Liver (tissue), 9 donors: Measurements from ENCODE around the gene QKI. TPM values are rescaled to one million over a fixed set of nuclear protein-coding genes. Genes with fewer than 3 reads are reported as not detected.

Experiments used
- DNase-seq: peaks from one replicate; pipeline ENCODE4 v3.0.0-alpha.2; 2017; ENCODE audit warnings: low spot score
- H3K27ac ChIP-seq, 2 donors: one replicate each; pipeline ENCODE4 v1.7.0; 2013; ENCODE audit warnings: inconsistent platforms in 2 of 2, low read length in 2 of 2, control low read depth in 1 of 2, low read depth in 1 of 2, mild to moderate bottlenecking in 1 of 2
- H3K27me3 ChIP-seq, 4 donors: one replicate each; pipeline versions ENCODE4 v1.6.1 to v1.7.0; 2013; ENCODE audit warnings: low read length in 3 of 4, inconsistent platforms in 1 of 4, mild to moderate bottlenecking in 1 of 4, moderate library complexity in 1 of 4; ENCODE audit not compliant: control insufficient read depth in 4 of 4, insufficient read depth in 4 of 4
- H3K36me3 ChIP-seq, 4 donors: one replicate each; pipeline versions ENCODE4 v1.6.1 to v1.7.0; 2013; ENCODE audit warnings: low read length in 3 of 4, mild to moderate bottlenecking in 3 of 4, low read depth in 1 of 4, moderate library complexity in 1 of 4; ENCODE audit not compliant: control insufficient read depth in 4 of 4, insufficient read depth in 3 of 4
- H3K4me1 ChIP-seq, 4 donors: one replicate each; pipeline versions ENCODE4 v1.6.1 to v1.7.0; 2013; ENCODE audit warnings: low read length in 3 of 4, mild to moderate bottlenecking in 3 of 4, moderate library complexity in 1 of 4; ENCODE audit not compliant: control insufficient read depth in 4 of 4, insufficient read depth in 4 of 4
- H3K4me3 ChIP-seq, 3 donors: one replicate each; pipeline versions ENCODE4 v1.6.1 to v1.7.0; 2013; ENCODE audit warnings: low read length in 3 of 3, control low read depth in 1 of 3, low read depth in 1 of 3, mild to moderate bottlenecking in 1 of 3
- H3K9ac ChIP-seq, 2 donors: one replicate each; pipeline ENCODE4 v1.7.0; 2013; ENCODE audit warnings: low read length in 2 of 2, mild to moderate bottlenecking in 2 of 2, moderate library complexity in 2 of 2, control low read depth in 1 of 2, low read depth in 1 of 2
- H3K9me3 ChIP-seq, 4 donors: one replicate each; pipeline versions ENCODE4 v1.6.1 to v1.7.0; 2013; ENCODE audit warnings: low read length in 3 of 4; ENCODE audit not compliant: control insufficient read depth in 4 of 4
- ATF3 ChIP-seq: IDR thresholded peaks from 2 replicates; pipeline ENCODE4 v1.6.1; 2016; ENCODE audit warnings: antibody characterized with exemption
- CTCF ChIP-seq: fragments of 150-350 bp; IDR thresholded peaks from 2 replicates; pipeline ENCODE4 v1.5.1; 2017; ENCODE audit warnings: improper control_type of control experiment, low read depth, low read length; ENCODE audit not compliant: missing input control
- EGR1 ChIP-seq, 2 donors: IDR thresholded peaks; 2 replicates each; pipeline ENCODE4 v1.6.1; 2016 to 2018; ENCODE audit warnings: antibody characterized with exemption in 2 of 2, low read depth in 2 of 2
- FOXA2 ChIP-seq: IDR thresholded peaks from 2 replicates; pipeline ENCODE4 v1.6.1; 2016; ENCODE audit warnings: antibody characterized with exemption
- HNF4A ChIP-seq, 2 donors: conservative IDR thresholded peaks; 2 replicates each; pipeline ENCODE4 v1.6.1; 2016; ENCODE audit warnings: antibody characterized with exemption in 2 of 2, mild to moderate bottlenecking in 2 of 2
- HNF4G ChIP-seq: IDR thresholded peaks from 2 replicates; pipeline ENCODE4 v1.6.1; 2016; ENCODE audit warnings: antibody characterized with exemption
- MAX ChIP-seq: IDR thresholded peaks from 2 replicates; pipeline ENCODE4 v1.6.1; 2016; ENCODE audit warnings: antibody characterized with exemption
- NR2F2 ChIP-seq: IDR thresholded peaks from 2 replicates; pipeline ENCODE4 v1.6.1; 2016; ENCODE audit warnings: antibody characterized with exemption
- RAD21 ChIP-seq, 2 donors: IDR thresholded peaks; 2 replicates each; pipeline ENCODE4 v1.6.1; 2016; ENCODE audit warnings: antibody characterized with exemption in 2 of 2, mild to moderate bottlenecking in 2 of 2
- REST ChIP-seq: IDR thresholded peaks from 2 replicates; pipeline ENCODE4 v1.6.1; 2016; ENCODE audit warnings: antibody characterized with exemption, mild to moderate bottlenecking
- RXRA ChIP-seq, 2 donors: IDR thresholded peaks; 2 replicates each; pipeline ENCODE4 v1.6.1; 2017 to 2018; ENCODE audit warnings: antibody characterized with exemption in 2 of 2, mild to moderate bottlenecking in 1 of 2
- SP1 ChIP-seq: IDR thresholded peaks from 2 replicates; pipeline ENCODE4 v1.6.1; 2018; ENCODE audit warnings: antibody characterized with exemption, mild to moderate bottlenecking
- TAF1 ChIP-seq: conservative IDR thresholded peaks from 2 replicates; pipeline ENCODE4 v1.6.1; 2016; ENCODE audit warnings: antibody characterized with exemption, mild to moderate bottlenecking
- YY1 ChIP-seq: IDR thresholded peaks from 2 replicates; pipeline ENCODE4 v1.6.1; 2016; ENCODE audit warnings: antibody characterized with exemption, mild to moderate bottlenecking
- ZBTB33 ChIP-seq: IDR thresholded peaks from 2 replicates; pipeline ENCODE4 v1.6.1; 2016; ENCODE audit warnings: antibody characterized with exemption
- WGBS: extraction: QIAGEN DNeasy Blood & Tissue Kit; methylation state at CpG from one replicate; pipeline ENCODE4 v1.1.7; 2013; 5-methylcytosine and 5-hydroxymethylcytosine counted together
- polyA plus RNA-seq, 2 donors: library from polyadenylated mRNA; stranded (reverse) in 1 of 2; unstranded in 1 of 2; fragments of 200-250 nt in 1 of 2; fragments of >200 nt in 1 of 2; fragmentation: Nextera tagmentation in 1 of 2; extraction: Ambion mirVana in 1 of 2; gene quantifications; one replicate each; pipeline versions ENCODE4 v1.2.1 to v1.2.3, GENCODE V29; 2013 to 2015
- total RNA-seq, 2 donors: library from RNA; depleted of rRNA; stranded (reverse); fragments of >200 nt; gene quantifications; one replicate each; pipeline ENCODE4 v1.2.3, GENCODE V29; 2014
- donor health status: healthy.
- donor health status: healthy.
- donor health status: healthy.
- donor health status: healthy.
- donor health status: healthy.

QKI gene
- total and polyA plus RNA-seq, 4 donors = 22.7 to 97.0 (median 56.3) TPM

- Histone ChIP-seq H3K9ac (peak overlapping the region; percentile 69 to 78), H3K36me3 (no peaks in the 10 kb centered on the region), H3K4me1 (peaks cover 9 to 51% (median 41%) of the 10 kb centered on the region in 4 donors), H3K4me3 (peak overlapping the region; percentile 11 to 31 (median 26)), H3K27me3 (no peaks in the 10 kb centered on the region), H3K9me3 (no peaks in the 10 kb centered on the region), H3K27ac (peak overlapping the region; percentile 68 to 85)
- 14% methylated on average over 6 of the region's 6 CpGs for WGBS
- DNase-seq = no peak
- peak; percentile 13 for TF ChIP-seq SP1
- TF ChIP-seq MAX = no peak
- TF ChIP-seq ATF3 = no peak
- TF ChIP-seq ZBTB33 = no peak
- TF ChIP-seq TAF1 = no peak
- no peak for TF ChIP-seq NR2F2
- peak in 1 of 2 donors; percentile 12 for TF ChIP-seq RXRA (IDR thresholded peaks at IDR 0.05)
- peak in 1 of 2 donors; percentile 9 for TF ChIP-seq HNF4A (conservative IDR thresholded peaks at IDR 0.05)
- TF ChIP-seq RAD21 (IDR thresholded peaks at IDR 0.05) = peak; percentile 24 to 28
- TF ChIP-seq HNF4G = no peak
- TF ChIP-seq FOXA2 = no peak
- TF ChIP-seq REST = peak; percentile 85
- no peak for TF ChIP-seq EGR1 (IDR thresholded peaks at IDR 0.05; ENCODE audit: low read depth in 2 of 2)
- TF ChIP-seq CTCF = no peak
Measured at GRCh38 chr6:163419413-163420288, 5.1 kb downstream of the QKI start.

- no peak overlapping the region for H3K9ac ChIP-seq
- H3K36me3 ChIP-seq = no peaks in the 10 kb centered on the region
- peaks cover 9 to 51% (median 41%) of the 10 kb centered on the region in 4 donors for H3K4me1 ChIP-seq
- no peaks in the 10 kb centered on the region for H3K27me3 ChIP-seq
- H3K4me3 ChIP-seq = no peak overlapping the region
- H3K9me3 ChIP-seq = no peaks in the 10 kb centered on the region
- 21% methylated on average over 2 of the region's 2 CpGs for WGBS
- TF ChIP-seq YY1 = no peak
- no peak for DNase-seq
- H3K27ac ChIP-seq = peak overlapping the region; percentile 68 to 85
Measured at GRCh38 chr6:163420289-163420614, 5.7 kb downstream of the QKI start.
